Measurements from ENCODE around the gene DLG2. TPM values are rescaled to one million over a fixed set of nuclear protein-coding genes. Genes with fewer than 3 reads are reported as not detected.

The DLG2 gene
- total and polyA plus RNA-seq, 2 of the 4 experiments (the other 2 are of a cell fraction), result 0.31 to 0.36 TPM

- 100% methylated on average over 1 of the region's 3 CpGs; no CpG with 5 or more reads in 1 of the 2 experiments for WGBS, 2 experiments (ENCODE audit: extremely low coverage in 2 of 2, insufficient read length in 1 of 2)
- POLR2A ChIA-PET (ENCODE audit: unreplicated experiment), result no interaction called here
- H3K9me1 ChIP-seq (ENCODE audit: insufficient read depth, low read length), result no peaks in the 10 kb centered on the region
- in situ Hi-C loops (cut with MboI; ENCODE audit: low sequenced_read_pairs), result no loop called here
- H3K4me3 ChIP-seq (ENCODE audit: insufficient read depth, low read depth, low read length), result no peak overlapping the region
- H2AK5ac ChIP-seq (ENCODE audit: low read depth, low read length), result no peak overlapping the region
- TF ChIP-seq MAZ (IDR thresholded peaks at IDR 0.05; ENCODE audit: borderline replicate concordance, low read depth, low read length) (no peak), CTCF (conservative IDR thresholded peaks at IDR 0.05; ENCODE audit: low read depth, low read length) (peak; percentile 17; the same call in 1 of the 2 replicates)
- no peaks in the 10 kb centered on the region for H4K20me1 ChIP-seq (ENCODE audit: insufficient read depth, low read length)
- H3K18ac ChIP-seq (ENCODE audit: low read depth, low read length), result no peak overlapping the region
- ATAC-seq (ENCODE audit: low read depth) (no peak), DNase-seq (peak; percentile 1)
- no peak overlapping the region for H4K91ac ChIP-seq (ENCODE audit: insufficient read depth, low read depth, low read length)
- no peak overlapping the region for H2BK5ac ChIP-seq (ENCODE audit: low read depth, low read length, poor library complexity, severe bottlenecking)
- no peak overlapping the region for H3K14ac ChIP-seq (replicated peaks; ENCODE audit: low read depth, low read length)
- no peak overlapping the region for H3K4me2 ChIP-seq (ENCODE audit: low read depth, low read length)
- H3K9me3 ChIP-seq (ENCODE audit: control insufficient read depth, insufficient read depth, low read length), result no peaks in the 10 kb centered on the region; the same call in 1 of the 2 replicates
- no peaks in the 10 kb centered on the region for H3K4me1 ChIP-seq (ENCODE audit: control insufficient read depth, insufficient read depth, low read length)
- H3K9ac ChIP-seq (ENCODE audit: low read depth, low read length), result no peak overlapping the region
- no peak overlapping the region for H2BK120ac ChIP-seq (ENCODE audit: low read depth, low read length)
- no peak overlapping the region for H3K56ac ChIP-seq (ENCODE audit: extremely low read depth, insufficient read depth, low read length)
- H4K8ac ChIP-seq (ENCODE audit: low read depth in 2 of 2, low read length in 2 of 2), result no peak overlapping the region
- CTCF ChIA-PET, result no interaction called here
- no peak overlapping the region for H3K23ac ChIP-seq (ENCODE audit: low read depth, low read length)
- H2AFZ ChIP-seq (replicated peaks; ENCODE audit: low read length, poor library complexity), result no peak overlapping the region
- no peaks in the 10 kb centered on the region for H3K27me3 ChIP-seq (ENCODE audit: control insufficient read depth, insufficient read depth, low read length)
- no peak overlapping the region for H2BK20ac ChIP-seq (ENCODE audit: low read depth, low read length)
- H4K5ac ChIP-seq (ENCODE audit: low read depth, low read length), result no peak overlapping the region
- no peak overlapping the region for H2AK9ac ChIP-seq (replicated peaks; ENCODE audit: low read depth, low read length, poor library complexity)
- H2BK15ac ChIP-seq (ENCODE audit: low read depth, low read length), result no peak overlapping the region
- intact Hi-C loops (cut with micrococcal nuclease), result loop anchor here (10.0 kb wide), 1 partner anchor 57 kb away; no protein-coding TSS in a partner anchor
- no peak overlapping the region for H3K4ac ChIP-seq (ENCODE audit: low read depth, low read length)
- BruUV-seq (replicated peaks), result no TSS peak
- dilution Hi-C loops (cut with HindIII; ENCODE audit: low sequenced_read_pairs, unreplicated experiment), result no loop called here
- no peaks in the 10 kb centered on the region for H3K79me1 ChIP-seq (ENCODE audit: low read depth in 1 of 2, low read length in 2 of 2)
- H3K27ac ChIP-seq (ENCODE audit: insufficient read depth, low read length), result no peak overlapping the region
- no peaks in the 10 kb centered on the region for H3K36me3 ChIP-seq (ENCODE audit: control insufficient read depth, insufficient read depth, low read length)
Observed at GRCh38 chr11:84398017-84398626, 1229.0 kb downstream of the DLG2 start.

Measured in IMR-90 (cell line).